GM12874 (cell line): Measurements from ENCODE around the gene CELA1.

Experiments
- TF ChIP-seq, protein P1 (sequence below): IDR thresholded peaks from 2 replicates; pipeline ENCODE4 v1.5.1; 2011; ENCODE audit warnings: low read depth, mild to moderate bottlenecking, control low read depth, low read length, moderate library complexity; ENCODE audit not compliant: insufficient read depth

The CELA1 gene

DNA sequence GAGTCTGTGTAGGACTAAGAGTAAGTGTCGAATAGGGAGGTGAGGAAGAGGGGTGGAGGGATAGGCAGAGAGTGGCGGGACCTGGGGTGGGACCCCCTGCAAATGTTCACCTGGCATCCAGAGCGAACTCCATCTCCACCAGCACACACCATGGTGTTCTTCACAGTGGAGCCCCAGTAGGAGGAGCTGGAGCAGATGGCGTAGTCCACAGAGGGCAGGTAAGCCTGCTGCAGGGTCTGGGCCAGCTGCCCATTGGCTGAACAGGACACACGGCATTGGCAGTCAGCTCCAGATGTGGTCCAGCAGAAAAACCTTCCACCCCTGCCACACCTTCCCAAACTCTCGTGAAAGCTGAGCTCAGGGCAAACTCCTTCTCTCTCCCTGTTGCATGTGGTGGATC lies 6.7 kb downstream of the CELA1 start:
- TF ChIP-seq, protein P1, sequence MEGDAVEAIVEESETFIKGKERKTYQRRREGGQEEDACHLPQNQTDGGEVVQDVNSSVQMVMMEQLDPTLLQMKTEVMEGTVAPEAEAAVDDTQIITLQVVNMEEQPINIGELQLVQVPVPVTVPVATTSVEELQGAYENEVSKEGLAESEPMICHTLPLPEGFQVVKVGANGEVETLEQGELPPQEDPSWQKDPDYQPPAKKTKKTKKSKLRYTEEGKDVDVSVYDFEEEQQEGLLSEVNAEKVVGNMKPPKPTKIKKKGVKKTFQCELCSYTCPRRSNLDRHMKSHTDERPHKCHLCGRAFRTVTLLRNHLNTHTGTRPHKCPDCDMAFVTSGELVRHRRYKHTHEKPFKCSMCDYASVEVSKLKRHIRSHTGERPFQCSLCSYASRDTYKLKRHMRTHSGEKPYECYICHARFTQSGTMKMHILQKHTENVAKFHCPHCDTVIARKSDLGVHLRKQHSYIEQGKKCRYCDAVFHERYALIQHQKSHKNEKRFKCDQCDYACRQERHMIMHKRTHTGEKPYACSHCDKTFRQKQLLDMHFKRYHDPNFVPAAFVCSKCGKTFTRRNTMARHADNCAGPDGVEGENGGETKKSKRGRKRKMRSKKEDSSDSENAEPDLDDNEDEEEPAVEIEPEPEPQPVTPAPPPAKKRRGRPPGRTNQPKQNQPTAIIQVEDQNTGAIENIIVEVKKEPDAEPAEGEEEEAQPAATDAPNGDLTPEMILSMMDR, result no peak

- TF ChIP-seq, protein P1, result no peak
Measured at GRCh38 chr12:51335931-51336330, 10.5 kb downstream of the CELA1 start.

GRCh38 chr12:51334764-51335163 lies 11.7 kb downstream of the CELA1 start:
- TF ChIP-seq, protein P1, result no peak

DNA sequence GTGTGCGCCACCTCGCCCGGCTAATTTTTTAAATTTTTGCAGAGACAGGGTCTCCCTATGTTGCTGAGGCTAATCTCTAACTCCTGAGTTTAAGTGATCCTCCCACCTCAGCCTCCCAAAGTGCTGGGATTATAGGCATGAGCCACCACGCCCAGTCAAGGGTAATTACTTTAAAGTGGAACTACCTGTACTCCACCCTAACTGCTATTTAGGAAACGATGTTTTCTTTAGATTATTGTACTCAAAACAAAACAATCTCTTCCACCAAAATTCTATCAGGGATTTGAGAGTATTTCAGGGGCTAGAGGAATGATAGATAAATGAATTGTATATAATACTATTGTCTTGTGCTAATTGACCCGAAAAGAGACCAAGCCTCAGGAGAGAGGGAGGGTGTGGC lies 12.9 kb downstream of the CELA1 start:
- TF ChIP-seq, protein P1, result no peak

GRCh38 chr12:51330186-51330585 lies 16.3 kb downstream of the CELA1 start:
- TF ChIP-seq, protein P1, result no peak

DNA sequence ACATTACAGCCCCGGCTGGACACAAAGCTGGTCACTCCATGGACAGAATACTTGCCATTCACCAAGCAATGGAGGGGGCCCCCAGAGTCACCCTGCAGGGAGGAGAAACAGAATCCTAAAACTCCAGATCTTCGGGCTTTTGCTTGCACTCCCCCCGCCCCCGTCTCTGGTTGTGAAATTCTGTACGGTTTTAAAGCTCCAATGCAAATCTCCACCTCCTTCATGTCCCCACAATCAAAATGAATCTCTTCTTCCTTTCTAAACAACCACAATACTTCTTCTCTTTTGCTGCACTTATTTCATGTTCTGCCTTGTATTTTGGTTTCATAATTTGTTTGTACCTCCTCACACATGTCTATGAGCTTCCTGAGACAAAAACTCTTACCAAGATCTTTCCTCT lies 16.7 kb downstream of the CELA1 start:
- TF ChIP-seq, protein P1, result no peak

- TF ChIP-seq, protein P1, result no peak
Measured at GRCh38 chr12:51328587-51328986, 17.9 kb downstream of the CELA1 start.
